ENCODE results near the gene PSMD2.
"Not testable (repeated sequence)": the region's sequence is repeated elsewhere in the genome, so short reads cannot be mapped to it uniquely, and the experiment has no call there.

Gene PSMD2

DNA sequence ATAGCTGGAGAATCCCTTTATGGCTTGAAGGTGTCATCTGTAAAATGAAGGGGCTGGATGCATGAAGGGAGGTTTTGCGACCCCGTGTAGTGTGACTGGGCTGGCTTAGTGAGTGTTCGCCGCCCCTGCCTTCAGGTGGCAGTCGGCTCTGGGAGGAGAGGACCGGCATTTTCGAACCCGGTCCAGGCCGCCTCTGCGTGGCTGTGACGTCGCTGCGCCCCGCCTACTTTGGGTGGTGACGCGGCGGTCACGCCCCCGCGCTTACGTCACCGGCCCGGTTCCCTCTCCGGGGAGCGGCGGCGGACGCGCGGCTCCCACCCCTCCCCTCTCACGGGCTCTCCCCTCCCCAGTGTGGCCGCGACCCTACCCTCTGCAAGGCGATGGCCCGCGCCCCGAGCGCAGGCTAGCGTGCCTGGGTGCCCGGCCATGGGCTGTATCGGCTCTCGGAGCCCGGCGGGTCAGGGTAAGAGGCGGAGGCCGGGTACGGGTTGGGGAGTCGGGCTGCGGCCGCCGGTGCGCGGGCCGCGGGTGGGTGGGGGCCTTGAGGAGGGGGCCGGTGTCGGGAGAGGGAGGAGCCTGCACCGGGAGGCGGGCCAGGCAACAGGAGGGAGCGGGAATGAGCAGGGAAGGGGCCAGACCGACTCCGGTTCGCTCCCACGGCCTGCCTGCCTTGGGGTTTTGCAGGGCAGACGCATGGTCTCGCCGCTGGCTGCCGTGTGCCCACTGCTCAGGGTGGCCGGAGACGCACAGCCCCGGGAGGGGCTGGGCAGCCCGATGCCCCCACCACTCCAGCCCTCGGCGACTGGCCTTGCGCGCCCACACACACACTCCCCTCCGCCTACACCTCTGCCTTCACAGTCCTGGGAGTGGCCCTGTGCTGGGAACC, 36.9 kb downstream of the PSMD2 start:
- peak overlapping the region; percentile 67 for H3K4me3 ChIP-seq (ENCODE audit: low read depth, low read length)
- no peak for DNase-seq (ENCODE audit: low read depth)

DNA sequence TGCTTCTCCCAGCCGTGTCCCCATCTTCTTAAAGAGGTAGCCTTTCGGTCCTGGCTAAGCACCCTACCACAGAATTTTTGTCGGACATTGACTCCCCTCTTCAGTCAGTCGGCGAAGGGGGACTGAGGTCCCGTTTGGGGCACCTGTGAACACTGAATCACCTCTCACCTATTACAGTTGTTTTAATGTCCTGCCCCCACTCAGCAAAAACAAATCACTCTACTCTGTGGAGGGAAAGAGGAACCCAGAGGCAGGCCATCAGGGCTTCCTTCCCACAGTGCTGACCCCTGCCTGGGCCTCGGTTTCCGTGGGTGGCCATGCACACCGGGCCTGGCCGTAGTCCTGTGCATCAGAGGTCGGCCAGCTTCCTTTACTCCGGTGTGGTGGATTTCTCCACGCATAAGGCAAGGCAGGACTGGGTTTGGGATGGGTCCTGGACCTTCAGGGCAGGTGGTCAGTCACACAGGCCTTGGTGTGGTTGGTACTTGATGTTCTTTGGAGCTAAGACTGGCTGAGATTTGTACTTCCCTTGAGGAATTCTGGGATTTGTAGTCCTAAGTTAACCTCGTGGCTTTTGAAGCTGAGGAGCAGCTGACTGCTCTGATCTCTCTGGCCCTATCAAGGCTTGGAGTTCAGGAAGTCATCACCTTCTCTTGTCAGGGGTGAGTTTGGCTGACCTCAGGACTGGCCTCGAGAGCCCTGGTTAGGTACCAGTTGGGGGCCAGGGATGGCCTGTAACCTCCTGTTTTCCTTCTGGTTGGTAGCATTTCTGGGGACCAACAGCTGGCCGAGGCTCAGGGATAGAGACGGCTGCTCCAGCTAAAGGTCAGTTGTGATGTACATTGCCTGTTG, 37.7 kb downstream of the PSMD2 start:
- no peak for DNase-seq (ENCODE audit: low read depth)
- H3K4me3 ChIP-seq (ENCODE audit: low read depth, low read length), result peak overlapping the region; percentile 67

DNA sequence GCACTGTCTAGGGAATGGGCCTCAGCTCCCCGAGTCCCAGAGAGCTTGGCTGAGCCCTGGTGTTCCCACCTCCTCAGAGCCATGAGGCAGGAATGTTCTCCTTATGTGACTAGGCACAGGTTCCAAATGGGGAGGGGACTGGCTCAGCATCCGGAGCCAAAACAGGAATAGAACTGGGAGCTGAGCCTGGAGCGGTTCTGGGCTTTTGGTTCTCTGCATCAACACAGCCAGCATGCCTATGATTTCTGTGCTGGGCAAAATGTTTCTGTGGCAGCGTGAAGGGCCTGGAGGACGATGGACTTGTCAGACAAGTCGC, 38.3 kb downstream of the PSMD2 start, which contains the start of gene FAM131A:
TSS of gene FAM131A (plus strand) at position 202 of the 316 bp plus-strand sequence. CDS start at position 233, 31 bp downstream.
- H3K4me3 ChIP-seq (ENCODE audit: low read depth, low read length), result peak within 1 kb of the TSS; percentile 67
- no peak for DNase-seq (ENCODE audit: low read depth)

DNA sequence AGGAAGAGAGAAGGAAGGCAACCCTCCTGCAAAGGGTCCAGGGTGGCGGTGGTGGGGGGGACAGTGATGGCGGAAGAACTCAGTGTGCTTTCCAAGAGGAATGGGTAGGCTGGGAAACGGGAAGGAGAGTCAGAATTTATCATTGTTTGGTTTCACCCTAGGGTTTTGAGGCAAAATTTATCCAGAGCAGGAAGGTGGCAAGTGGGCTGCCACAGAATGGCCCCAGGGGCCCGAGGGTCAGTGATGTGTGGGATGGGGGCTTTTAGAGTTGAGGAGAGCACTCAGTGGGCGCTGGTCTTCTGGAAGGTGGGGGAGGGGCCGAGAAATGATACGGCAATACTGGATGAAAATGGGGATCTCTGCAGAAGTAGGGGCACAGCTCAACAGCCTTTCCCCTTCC, 38.9 kb downstream of the PSMD2 start:
- no peak for DNase-seq (ENCODE audit: low read depth)
- peak overlapping the region; percentile 67 for H3K4me3 ChIP-seq (ENCODE audit: low read depth, low read length)

DNA sequence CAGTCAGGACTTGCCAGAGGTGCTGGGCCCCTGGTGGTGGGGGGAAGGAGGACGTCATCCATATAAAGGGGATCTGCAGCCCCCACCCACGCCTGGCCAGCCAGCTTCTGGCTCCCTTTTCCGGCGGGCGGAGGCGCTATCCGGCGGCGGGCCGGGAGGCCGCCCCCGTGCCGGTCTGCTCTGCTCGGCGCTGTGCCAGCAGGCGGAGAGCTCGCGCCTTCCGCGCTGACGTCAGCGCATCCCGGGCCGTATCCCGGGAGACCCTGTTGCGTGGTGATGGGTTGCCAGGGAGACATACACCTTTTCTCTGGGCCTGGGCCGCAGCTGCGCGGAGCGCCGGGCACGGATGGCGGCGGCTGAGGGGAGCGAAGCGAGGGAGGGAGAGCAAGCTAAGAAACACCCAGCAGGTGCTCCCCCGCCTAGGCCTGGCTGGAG, 39.5 kb downstream of the PSMD2 start:
- peak overlapping the region; percentile 67 for H3K4me3 ChIP-seq (ENCODE audit: low read depth, low read length)
- peak; percentile 82 for DNase-seq (ENCODE audit: low read depth)

DNA sequence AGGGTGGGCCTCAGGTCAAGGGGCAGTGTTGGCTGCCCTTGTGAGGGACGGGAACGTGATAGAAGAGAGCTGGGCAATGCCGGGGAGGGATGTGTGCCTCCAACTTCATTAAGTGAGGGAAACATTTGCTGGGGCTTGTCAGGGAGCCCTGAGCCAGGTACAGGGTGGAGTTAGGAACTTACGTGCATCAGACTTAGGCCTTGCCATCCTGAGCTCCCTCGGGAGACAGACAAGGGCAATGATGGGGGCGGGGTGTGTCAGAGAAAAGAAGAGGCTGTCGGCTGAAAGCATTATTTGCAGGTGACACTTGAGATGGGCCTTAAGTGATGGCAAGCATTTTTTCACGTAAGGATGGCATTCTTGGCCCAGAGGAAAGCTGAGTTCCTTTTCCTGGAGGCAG, 40.0 kb downstream of the PSMD2 start:
- DNase-seq (ENCODE audit: low read depth), result no peak
- peak overlapping the region; percentile 67 for H3K4me3 ChIP-seq (ENCODE audit: low read depth, low read length)

DNA sequence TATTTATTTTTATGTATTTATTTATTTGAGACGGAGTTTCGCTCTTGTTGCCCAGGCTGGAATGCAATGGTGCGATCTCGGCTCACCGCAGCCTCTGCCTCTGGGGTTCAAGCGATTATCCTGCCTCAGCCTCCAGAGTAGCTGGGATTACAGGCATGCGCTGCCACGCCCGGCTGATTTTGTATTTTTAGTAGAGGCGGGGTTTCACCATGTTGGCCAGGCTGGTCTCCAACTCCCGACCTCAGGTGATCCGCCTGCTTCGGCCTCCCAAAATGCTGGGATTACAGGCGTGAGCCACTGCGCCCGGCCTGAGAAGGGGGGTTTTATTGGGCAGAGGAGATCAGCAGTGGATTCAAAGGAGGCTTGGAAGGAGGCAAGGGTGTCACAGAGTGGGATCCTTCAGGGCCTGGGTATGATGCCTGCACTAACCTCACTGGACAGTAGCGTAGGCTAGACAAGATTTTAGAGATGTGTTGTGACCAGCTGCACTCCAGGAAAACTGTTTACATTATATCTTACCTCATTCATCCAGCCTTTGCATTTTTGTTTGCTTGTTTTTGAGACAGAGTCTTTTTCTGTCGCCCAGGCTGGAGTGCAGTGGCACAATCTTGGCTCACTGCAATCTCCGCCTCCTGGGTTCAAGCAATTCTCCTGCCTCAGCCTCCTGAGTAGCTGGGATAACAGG, 40.6 kb downstream of the PSMD2 start:
- DNase-seq (ENCODE audit: low read depth), result not testable (repeated sequence)
- peak overlapping the region; percentile 67 for H3K4me3 ChIP-seq (ENCODE audit: low read depth, low read length)

DNA sequence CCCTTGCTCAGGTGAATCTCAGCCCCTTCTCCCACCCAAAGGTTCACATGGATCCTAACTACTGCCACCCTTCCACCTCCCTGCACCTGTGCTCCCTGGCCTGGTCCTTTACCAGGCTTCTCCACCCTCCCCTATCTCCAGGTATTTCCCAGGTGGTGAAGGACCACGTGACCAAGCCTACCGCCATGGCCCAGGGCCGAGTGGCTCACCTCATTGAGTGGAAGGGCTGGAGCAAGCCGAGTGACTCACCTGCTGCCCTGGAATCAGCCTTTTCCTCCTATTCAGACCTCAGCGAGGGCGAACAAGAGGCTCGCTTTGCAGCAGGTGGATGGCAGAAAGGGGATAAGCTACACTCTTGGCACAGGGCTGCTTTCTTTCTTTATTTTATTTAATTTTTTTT, 42.9 kb downstream of the PSMD2 start:
- no peak for DNase-seq (ENCODE audit: low read depth)
- no peak overlapping the region for H3K4me3 ChIP-seq (ENCODE audit: low read depth, low read length)

DNA sequence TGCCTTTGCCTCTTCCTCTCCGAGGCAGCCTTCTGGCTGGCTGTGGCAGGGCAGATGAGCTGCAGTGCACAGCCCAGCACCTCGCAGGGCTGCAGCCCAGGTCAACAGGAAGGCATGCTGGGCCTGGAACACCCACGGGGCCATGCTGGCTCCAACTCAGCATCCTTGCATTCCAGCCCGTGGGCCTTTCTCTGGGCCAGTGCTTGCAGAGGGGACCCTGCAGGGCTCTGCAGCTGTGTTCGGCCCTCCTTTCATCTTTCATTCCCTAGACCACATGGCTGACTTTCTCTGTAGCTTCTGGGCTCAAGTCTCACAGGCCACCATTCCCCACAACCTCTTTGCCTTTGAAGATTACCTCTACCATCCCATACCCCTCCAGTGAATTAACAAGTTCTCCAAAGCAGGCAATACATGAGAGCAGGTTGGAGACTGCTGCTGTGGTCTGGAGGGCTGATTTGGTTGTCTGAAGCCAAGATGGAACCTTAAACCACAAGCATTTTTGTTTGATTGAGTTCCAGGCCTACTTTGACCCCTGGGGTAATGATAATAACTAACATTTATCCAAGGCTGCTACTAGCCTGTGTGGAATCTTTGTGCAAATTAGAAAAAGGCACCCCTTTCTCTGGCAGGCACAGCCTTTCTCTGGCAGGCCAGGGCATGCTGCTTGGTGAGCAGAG, 44.3 kb downstream of the PSMD2 start:
- H3K4me3 ChIP-seq (ENCODE audit: low read depth, low read length), result no peak overlapping the region
- DNase-seq (ENCODE audit: low read depth), result no peak

DNA sequence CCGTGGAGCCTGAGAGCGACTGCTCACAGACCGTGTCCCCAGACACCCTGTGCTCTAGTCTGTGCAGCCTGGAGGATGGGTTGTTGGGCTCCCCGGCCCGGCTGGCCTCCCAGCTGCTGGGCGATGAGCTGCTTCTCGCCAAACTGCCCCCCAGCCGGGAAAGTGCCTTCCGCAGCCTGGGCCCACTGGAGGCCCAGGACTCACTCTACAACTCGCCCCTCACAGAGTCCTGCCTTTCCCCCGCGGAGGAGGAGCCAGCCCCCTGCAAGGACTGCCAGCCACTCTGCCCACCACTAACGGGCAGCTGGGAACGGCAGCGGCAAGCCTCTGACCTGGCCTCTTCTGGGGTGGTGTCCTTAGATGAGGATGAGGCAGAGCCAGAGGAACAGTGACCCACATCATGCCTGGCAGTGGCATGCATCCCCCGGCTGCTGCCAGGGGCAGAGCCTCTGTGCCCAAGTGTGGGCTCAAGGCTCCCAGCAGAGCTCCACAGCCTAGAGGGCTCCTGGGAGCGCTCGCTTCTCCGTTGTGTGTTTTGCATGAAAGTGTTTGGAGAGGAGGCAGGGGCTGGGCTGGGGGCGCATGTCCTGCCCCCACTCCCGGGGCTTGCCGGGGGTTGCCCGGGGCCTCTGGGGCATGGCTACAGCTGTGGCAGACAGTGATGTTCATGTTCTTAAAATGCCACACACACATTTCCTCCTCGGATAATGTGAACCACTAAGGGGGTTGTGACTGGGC, 45.7 kb downstream of the PSMD2 start:
- no peak for DNase-seq (ENCODE audit: low read depth)
- H3K4me3 ChIP-seq (ENCODE audit: low read depth, low read length), result no peak overlapping the region

DNA sequence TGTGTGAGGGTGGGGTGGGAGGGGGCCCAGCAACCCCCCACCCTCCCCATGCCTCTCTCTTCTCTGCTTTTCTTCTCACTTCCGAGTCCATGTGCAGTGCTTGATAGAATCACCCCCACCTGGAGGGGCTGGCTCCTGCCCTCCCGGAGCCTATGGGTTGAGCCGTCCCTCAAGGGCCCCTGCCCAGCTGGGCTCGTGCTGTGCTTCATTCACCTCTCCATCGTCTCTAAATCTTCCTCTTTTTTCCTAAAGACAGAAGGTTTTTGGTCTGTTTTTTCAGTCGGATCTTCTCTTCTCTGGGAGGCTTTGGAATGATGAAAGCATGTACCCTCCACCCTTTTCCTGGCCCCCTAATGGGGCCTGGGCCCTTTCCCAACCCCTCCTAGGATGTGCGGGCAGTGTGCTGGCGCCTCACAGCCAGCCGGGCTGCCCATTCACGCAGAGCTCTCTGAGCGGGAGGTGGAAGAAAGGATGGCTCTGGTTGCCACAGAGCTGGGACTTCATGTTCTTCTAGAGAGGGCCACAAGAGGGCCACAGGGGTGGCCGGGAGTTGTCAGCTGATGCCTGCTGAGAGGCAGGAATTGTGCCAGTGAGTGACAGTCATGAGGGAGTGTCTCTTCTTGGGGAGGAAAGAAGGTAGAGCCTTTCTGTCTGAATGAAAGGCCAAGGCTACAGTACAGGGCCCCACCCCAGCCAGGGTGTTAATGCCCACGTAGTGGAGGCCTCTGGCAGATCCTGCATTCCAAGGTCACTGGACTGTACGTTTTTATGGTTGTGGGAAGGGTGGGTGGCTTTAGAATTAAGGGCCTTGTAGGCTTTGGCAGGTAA, 46.5 kb downstream of the PSMD2 start:
- no peak overlapping the region for H3K4me3 ChIP-seq (ENCODE audit: low read depth, low read length)
- no peak for DNase-seq (ENCODE audit: low read depth)

DNA sequence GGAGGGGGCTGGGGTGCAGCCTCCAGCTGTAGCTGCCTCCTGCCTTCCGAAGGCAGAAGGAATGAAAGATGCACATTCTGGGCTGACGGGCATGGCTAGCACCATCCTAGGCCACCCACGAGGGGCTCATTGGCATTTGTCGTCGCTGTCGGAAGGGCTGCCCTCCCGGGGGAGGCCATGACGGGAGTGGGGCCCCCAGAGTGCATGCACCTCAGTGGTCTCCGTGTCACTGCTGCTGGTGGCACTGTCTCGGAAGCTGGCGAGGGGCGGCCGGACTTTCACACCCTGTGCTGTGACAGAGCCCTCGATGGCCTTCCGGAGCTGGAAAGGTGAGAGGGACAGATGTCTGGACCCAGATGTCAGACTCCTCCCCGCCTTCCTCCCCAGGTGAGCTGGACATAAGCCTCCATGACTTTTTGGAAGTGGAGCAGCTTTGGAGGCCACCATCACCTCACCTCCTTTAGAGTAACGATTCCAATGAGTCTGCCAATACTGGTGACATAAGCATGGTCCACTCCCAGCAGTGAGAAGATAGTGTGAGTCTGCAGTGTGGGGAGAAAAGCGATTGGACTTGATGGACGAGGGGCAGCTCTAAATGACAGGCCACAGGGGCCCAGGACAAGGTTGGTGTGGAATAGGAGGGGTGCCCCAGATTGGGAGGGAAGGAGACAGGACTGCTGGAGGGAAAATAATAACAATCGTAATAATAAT, 47.6 kb downstream of the PSMD2 start:
- DNase-seq (ENCODE audit: low read depth), result no peak
- H3K4me3 ChIP-seq (ENCODE audit: low read depth, low read length), result no peak overlapping the region

DNA sequence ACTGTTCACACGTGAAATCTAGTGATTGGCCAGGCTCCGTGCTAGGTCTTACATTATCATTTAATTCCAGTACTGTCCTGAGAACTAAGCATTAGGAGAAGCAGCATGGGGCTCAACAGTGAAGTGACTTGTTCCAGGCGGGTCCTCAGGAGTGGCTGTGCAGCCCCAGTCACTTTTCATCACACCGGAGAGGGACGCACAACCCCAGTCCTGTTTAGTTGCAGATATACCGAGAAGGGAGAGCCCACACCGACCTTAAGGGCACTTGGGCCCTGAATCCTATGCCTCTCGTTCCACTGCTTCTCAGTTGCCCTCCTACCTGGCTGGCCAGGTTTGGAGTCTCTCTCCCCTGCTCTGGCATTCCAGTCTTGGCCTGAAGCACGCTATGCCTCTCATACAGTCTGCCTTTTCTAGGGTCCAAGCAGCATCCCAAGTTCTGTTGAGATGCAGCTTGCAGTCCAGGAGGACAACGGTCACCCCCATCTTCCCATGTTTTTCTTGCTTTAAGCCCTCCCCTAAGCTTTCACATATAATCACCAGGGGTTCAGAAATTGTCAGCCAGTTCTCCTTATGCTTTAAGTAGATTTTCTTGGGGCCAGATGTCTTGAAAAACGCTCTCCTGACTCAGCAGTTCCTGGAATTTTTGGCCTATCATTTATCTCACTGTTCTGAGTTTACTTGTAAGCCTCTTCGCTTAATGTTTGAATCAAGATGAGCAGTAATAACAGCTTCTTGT, 48.4 kb downstream of the PSMD2 start:
- no peak for DNase-seq (ENCODE audit: low read depth)
- H3K4me3 ChIP-seq (ENCODE audit: low read depth, low read length), result no peak overlapping the region

DNA sequence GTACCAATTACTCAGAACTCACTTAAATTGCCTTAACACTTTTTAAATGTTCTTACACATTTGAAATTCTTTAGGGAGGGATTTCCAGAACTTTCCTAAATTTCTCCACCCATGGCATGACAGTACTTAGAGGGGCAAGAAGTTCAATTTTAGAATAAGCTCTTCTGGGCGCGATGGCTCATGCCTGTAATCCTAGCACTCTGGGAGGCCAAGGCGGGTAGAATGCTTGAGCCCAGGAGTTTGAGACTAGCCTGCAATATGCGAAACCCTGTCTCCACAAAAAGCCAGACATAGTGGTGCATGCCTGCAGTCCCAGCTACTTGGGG, 49.0 kb downstream of the PSMD2 start:
- H3K4me3 ChIP-seq (ENCODE audit: low read depth, low read length), result no peak overlapping the region
- DNase-seq (ENCODE audit: low read depth), result no peak

DNA sequence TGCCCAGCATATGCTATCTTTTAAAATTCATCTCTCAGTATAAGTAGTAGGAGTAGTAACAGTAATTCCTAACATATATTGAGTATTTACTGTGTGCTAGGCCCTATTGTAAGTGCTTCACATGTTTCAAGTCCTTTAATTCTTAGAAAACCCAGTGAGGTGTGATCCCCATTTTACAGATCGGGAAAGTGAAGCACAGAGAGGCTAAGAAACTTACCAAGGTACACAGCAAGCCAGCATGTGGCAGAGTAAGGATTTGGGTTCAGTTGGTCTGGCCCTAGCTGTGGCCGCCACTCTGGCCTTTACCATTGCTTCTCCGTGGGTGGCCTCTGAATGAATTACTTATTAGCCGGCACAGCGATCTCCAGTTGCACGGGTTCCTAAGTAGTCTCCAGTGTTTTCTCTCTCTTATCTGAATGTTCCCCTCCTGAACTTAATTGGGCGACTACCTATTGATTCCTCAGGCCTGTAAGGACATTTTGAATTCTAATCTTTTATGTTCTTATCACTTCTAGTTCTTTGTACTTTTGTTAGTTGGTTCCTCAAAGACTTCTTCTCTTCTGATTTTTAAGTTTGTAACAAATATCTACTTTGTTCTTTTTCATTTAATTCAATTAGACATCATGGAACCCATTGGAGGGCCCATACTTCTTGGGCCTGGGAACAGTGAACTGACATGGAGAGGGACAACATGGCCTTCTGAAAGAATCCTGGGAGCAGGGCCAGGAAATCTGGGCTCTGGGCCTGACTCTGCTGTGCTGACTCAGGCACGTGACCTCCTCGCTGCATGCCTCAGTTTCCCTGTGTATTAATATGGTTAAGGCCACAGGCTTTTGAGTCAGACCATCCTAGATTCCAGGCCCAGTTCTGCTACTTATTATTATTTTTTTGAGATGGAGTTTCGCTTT, 50.8 kb downstream of the PSMD2 start:
- DNase-seq (ENCODE audit: low read depth), result no peak
- no peak overlapping the region for H3K4me3 ChIP-seq (ENCODE audit: low read depth, low read length)

DNA sequence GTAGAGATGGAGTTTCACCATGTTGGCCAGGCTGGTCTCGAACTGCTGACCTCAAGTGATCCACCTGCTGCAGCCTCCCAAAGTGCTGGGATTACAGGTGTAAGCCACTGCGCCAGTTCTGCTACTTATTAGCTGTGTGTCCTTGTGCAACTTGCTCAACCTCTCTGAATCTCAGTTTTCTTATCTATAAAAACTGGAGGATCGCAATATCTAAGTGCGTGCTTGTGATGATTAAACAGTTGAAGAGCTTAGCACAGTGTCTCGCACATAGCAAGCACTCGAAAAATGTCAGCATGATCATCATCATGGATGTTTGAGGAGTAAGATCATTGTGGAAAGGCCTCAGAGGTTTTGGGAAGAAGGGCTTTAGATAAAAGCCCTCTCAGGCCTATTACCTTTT, 51.6 kb downstream of the PSMD2 start:
- no peak overlapping the region for H3K4me3 ChIP-seq (ENCODE audit: low read depth, low read length)

More for the DNA sequence above, 51.6 kb downstream of the PSMD2 start:
- no peak for DNase-seq (ENCODE audit: low read depth)
